GM13976 (cell line): Measurements from ENCODE around the gene RGS9.

Experiments
- DNase-seq: peaks from one replicate; pipeline ENCODE4 v3.0.0; 2012; ENCODE audit warnings: low spot score
- CTCF ChIP-seq: IDR thresholded peaks from 2 replicates; pipeline ENCODE4 v1.5.1; 2012; ENCODE audit warnings: borderline replicate concordance, mild to moderate bottlenecking; ENCODE audit not compliant: insufficient read depth; ENCODE audit errors: extremely low read depth, missing control alignments, control extremely low read depth
- in situ Hi-C: fragments of 300-500 bp; cut with MboI; formaldehyde crosslinking; loops from one replicate; pipeline ENCODE4 v1.12.0; 2022; ENCODE audit warnings: low sequenced_read_pairs, mixed read lengths, inconsistent platforms; ENCODE audit not compliant: unreplicated experiment

RGS9 gene

DNA sequence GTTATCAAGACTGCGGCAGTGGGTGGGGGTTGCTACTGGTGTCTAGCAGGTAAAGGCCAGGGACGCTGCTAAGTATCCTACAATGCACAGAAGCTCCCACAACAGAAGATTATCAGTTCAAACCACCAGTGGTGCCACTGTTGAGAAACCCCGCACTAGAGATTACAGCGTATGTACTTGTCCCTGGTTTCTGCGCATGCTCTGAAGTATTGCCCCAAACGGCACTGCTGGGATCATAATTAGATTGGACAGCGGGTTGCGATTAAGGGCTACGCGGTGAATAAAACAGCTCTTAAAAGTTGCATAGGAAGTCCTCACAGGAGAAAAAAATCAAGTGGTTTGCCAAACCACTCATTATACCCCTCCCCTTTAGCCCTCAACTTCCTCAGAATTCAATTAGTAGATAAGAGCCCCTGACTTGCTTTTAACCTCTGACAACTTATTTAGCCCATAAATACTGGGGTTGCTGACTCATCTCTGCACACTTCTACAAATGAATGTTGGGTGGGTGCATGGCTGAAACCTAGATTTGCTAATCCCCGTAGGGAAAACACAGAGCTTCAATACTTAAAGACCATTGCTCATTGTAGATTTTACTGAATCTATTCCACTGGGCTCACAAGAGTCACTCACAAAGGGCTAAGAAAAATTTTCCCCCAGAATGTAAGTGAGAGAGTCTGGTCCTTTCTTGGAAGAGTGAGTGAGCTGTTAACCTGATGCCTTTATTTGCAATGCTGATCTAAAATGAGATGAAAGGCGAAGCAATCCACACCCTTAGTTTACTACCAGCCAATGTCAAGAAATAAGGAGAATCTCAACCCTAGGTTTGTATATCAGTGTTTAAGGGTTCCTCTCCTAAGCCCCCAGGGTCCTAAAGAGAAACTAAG lies 91.8 kb downstream of the RGS9 start:
- in situ Hi-C loops: no loop called here
- DNase-seq: peak; percentile 73
- TF ChIP-seq CTCF: no peak

DNA sequence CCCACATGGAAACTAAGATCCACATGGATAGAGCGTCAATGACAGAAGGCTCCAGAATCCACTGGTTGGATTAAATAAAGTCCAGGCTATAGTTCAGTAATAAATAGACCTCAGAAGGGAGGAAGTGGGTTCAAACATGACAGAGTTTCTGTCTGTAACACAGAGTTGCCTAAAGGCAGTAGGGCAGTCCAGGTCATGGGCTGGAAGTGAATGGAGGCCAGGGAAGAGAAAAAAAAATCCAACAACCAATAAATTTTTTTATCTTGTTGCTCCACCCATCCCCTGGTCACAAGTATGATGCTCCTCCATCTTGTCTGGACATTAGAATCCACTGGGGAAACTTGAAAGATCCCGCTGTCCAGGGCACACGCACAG lies 92.4 kb downstream of the RGS9 start:
- no peak for TF ChIP-seq CTCF
- DNase-seq: no peak
- in situ Hi-C loops: no loop called here

DNA sequence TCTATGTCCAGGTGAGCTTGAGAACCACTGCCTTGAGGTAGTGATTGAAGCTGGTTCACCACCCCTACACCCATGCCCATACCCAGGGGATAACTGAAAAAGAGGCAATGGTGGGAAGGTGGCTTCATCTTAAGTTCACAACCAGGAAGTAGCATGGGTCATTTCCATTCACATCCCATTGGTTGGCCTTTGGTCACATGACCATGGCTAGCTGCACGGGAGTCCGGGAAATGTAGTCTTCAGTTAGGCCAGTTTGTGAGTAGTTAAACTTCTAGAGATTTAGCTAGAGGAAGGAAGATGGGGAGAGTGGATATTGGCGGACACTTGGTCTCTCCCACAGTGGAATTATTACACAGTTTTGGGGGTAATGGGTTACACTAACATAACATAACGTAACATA lies 92.9 kb downstream of the RGS9 start:
- no peak for DNase-seq
- no peak for TF ChIP-seq CTCF
- in situ Hi-C loops: no loop called here

GRCh38 chr17:65231086-65231485 lies 93.9 kb downstream of the RGS9 start:
- no peak for DNase-seq
- no peak for TF ChIP-seq CTCF
- in situ Hi-C loops: no loop called here

- peak; percentile 80 for DNase-seq
- peak; percentile 68 for TF ChIP-seq CTCF
- in situ Hi-C loops: no loop called here
These were observed 94.6 kb downstream of the RGS9 start for GRCh38 chr17:65231662-65232335.

DNA sequence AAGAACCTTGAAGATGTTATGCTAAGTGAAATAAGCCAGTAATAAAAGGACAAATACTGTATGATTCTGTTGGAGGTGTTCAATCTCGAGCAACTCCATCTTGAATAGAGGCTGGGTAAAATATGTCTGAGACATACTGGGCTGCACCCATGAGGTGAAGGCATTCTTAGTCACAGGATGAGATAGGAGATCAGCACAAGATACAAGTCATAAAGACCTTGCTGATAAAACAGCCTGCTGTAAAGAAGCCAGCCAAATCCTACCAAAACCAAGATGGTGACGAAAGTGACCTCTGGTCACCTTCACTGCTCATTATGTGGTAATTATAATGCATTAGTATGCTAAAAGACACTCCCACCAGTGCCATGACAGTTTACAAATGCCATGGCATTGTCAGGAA lies 98.1 kb downstream of the RGS9 start:
- in situ Hi-C loops: no loop called here
- DNase-seq: no peak
- TF ChIP-seq CTCF: no peak
